GM21737 (cell line): ENCODE results near the gene TMEM179.
"Not testable (repeated sequence)": the region's sequence is repeated elsewhere in the genome, so short reads cannot be mapped to it uniquely, and the experiment has no call there.

Experiments used
- ATAC-seq: cut with Tn5 transposase; IDR thresholded peaks from one replicate; pipeline ENCODE4 v1.9.1; 2021; ENCODE audit warnings: mild to moderate bottlenecking, moderate library complexity; ENCODE audit not compliant: unreplicated experiment

TMEM179 gene

DNA sequence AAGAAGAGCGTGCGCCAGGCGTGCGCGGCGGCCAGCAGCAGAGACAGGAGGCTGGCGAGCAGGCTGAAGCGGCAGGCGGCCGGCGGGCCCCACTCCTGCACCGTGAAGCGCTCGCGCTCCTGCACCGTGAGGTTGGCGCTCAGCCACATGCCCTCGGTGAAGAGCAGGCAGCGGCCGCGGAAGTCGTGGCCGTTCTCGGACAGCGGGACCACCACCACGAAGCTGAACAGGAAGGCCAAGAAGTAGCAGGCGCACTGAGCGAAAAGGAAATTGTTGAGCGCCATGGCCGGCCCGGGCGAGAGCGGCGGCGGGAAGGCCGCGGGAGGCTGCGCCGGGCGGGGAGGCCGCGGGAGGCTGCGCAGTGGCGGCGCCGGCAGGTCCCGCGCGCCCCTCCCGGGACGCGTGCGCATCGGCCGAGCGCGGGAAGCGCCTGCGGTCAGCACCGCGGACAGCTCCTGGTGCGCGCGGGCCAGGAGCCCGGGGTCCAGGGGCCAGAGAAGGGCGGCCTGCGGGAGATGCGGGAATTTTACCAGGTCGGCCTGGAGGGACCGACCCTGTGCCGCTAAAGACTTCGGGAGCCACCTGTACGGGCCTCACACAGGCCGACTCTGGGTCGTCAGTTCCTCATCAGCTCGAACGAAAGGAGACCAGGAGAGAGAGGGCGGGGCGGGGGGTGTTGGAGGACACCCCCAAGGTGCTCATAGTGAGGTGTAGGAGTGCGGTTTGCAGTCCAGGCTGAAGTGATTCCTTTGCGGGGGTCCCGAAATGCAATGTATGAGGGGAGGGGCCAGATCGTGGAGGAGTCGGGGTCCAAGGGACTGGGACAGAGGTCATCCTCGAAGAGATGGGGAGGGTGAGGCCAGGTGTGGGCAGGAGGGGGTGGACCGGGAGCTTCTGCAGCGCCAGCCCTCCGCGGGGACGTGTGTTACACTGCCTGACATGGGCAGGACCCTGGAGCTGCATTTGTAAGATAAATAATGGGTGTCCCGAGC lies at the start of gene TMEM179:
TMEM179 (minus strand) TSS at position 315 of the 992 bp plus-strand sequence; CDS start at position 284, 31 bp downstream.
- no peak for ATAC-seq

DNA sequence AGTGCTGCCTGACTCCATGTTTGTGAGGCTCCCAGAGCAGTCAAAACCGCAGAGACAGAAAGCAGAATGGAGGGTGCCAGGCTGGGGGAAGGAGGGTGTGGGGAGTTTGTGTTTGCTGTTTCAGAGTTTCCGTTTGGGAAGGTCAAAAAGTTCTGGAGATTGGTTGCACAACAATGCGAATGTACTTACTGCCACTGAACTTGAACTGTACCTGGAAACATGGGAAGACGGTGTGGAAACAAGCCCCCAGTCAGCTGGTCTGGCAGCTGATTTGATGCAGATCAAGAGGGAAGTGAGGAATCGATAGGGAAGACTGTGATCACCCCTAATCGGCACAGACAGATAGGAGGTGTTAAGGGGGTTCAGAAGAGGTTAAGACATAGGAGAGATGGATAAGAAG lies 49.5 kb upstream of the TMEM179 start:
- ATAC-seq, result no peak

DNA sequence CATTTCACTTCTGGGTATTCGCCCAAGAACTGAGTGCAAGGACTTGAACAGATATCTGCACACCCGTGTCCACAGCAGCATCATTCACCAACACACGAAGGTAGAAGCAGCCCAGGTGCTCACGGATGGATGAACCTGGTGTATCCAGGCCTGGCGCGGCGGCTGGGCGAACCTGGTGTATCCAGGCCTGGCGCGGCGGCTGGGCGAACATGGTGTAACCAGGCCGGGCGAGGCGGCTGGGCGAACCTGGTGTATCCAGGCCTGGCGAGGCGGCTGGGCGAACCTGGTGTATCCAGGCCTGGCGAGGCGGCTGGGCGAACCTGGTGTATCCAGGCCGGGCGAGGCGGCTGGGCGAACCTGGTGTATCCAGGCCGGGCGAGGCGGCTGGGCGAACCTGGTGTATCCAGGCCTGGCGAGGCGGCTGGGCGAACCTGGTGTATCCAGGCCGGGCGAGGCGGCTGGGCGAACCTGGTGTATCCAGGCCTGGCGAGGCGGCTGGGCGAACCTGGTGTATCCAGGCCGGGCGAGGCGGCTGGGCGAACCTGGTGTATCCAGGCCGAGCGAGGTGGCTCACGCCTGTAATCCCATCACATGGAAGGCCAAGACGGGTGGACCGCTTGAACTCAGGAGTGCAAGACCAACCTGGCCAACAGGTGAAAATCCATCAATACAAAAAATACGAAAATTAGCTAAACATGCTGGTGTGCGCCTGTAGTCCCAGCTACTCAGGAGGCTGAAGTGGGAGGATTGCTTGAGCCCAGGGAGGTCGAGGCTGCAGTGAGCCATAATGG lies 48.8 kb upstream of the TMEM179 start:
- not testable (repeated sequence) for ATAC-seq

DNA sequence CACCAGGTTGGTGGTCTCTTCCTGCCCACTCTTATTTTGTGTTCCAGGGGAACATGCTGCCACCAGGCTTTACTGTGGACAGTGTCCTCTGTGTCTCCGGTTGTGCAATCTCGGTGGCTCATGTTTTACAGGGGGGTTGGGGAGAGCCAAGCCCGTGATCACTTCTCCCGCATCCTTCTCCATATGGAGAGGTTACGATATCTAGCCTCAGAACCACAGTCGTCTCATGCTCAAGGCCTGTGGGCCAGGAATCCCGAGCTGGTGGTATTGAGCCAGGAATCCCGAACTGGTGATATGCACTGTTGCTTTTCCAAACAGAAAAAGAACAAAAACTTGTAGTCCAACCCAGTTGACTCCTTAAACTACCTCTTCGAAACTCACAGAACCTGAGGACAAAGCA lies 47.8 kb upstream of the TMEM179 start:
- no peak for ATAC-seq

DNA sequence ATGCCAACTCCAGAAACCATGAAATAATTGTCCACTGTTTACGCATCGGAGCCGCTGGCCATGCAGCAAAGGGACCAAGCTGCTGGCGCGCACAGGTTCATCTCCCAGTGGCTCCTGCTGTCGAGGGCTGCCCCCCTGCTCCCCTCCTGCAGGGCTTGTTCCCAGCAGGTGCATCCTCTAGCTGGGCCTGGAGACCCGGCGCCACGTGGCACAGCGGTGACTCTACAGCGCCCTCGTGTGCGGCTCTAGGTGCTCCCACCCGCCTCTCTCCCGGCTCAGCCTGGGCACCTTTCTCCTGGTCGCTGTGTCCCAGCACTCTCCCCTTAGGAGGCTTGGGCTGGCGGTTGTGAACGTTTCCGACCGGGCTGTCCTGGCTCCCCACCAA lies 47.3 kb upstream of the TMEM179 start:
- ATAC-seq, result no peak

DNA sequence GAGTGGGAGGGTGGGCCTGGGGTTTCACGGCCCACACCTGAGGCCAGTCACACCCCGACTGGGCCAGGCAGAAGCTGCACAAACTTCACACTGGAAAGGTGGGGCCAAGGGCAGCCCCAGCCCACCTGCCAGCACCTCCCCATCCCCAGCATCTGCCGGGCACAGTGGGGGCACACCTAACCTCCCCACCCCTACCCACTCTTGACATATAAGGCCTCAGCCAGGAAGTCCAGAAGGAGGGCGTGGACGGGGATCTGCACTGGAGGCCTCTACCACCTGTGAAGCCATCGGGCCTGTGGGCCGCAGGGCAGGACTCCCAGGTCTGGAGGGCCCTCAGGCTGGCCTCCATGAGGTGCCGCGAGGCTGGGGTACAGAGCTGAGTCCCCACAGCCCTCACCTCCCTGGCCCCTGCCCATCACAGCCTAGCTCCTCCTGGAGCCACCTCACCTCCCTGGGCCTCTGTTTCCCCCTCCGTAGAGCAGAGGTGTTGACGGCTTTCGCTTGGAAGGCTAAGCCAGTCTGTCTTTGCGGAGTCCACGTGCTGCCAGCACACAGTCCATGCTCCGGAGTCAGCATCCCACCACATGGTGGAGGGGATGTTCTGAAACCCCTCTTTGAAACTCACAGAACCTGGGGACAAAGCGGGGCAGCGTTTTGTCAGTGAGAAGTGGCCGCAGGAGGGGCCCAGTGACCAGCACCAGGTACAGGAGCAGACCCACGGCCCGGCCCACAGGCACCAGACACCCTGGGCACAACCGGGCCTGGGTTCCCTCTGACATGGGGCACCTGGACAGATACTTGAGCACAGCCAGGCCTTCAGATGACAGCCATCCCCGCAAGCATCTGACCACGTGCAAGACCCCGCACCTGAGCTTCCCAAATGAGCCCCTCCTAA lies 46.7 kb upstream of the TMEM179 start:
- no peak for ATAC-seq

DNA sequence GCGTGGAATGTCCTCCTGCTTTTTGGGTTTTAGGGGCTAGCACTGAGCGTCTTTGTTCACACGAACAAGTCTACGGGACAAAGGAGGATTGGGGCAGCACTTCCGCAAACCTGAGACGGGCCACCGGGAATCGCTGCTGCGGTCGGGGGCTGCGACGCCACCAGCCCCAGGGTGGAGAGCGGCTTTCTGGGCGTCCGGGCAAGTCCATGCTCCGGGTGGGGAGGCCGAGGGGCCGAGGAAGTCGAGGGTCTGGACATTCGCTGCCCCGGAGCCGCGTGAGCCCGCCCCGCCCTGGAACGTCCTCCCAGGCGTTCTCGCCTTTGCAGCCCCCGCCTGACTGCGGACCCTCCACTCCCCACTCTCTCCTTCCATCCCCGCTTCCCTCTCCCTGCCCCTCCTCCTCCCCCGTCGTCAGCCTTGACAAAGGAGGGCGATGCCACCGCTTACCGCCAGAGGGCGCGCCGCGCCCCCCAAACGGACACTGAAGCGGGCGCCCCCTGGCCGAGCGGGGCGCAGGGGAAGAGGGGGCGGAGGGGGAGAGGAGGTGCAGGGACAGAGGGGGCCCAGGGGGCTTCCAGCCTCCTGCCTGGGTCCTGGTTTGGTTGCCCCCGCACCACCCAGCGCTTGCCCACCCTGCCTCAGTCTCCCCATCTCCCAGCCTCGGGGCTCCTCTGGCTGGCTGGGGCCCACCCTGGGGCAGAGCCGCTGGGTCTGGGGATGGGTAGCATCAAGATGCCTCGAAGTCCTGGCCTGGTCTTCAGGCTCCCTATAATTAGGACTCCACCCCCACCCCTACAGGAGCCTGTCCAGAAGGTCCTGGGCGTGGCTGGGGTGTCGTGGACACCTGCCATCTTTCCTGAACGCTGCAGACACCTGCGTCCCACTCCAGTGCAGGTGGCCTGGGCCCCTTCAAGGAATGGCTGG lies 45.7 kb upstream of the TMEM179 start:
- ATAC-seq, result peak; percentile 51

DNA sequence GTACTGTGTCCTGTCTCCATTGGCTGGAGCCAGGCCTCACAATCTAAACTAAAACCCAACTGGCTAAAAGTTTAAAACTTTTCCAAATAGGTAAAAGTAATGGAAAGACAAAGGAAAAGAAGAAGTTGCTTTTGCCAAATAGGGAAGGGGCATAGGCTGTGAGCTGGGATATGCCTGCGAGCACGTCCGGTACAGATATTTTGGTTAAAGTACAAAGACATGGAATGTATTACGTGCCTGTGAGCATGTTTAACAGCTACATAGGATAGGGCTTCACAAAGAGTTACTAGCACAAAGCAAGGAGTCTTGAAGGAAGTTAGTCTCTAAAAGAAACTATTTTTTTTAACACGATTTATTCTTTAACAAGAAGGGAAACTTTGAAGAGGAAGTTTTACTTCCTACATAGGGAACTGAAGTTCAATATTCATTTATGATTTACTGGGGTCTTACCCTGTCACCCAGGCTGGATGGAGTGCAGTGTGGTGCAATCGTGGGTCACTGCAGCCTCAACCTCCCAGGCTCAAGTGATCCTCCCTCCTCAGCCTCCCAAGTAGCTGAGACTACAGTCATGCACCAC lies 43.0 kb upstream of the TMEM179 start:
- ATAC-seq, result no peak

DNA sequence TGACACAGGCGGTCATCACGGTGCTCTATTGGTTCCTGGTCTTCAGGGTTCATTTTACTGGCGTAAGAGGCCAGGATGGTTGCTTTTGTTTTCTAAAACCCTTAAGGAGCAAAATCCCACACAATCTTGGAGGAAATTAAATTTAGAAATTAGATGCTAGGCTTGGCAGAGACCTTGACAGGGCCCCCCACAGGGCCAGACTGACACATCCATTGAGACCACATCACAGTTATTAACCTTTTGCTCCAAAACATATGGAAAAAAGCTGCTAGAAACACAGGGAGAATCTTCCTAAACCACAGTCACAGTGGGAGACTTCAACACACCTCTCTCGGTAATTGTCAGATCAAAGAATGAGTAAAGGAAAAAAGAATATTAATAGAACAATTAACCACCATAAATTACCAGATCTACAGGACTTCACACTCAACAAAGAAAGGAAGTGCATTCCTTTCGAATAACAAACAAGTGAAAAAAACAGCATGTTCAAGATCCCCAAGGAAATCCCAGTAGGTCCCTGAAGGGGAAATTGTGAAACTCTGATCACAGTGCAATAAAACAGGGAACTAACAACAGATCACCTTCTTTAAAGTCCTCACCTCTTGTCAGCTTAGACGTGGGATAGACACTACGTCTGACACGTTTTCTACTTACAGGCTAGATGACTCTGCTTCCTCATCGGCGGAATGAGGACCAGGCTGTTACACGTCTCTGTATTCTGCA lies 40.2 kb upstream of the TMEM179 start:
- no peak for ATAC-seq

DNA sequence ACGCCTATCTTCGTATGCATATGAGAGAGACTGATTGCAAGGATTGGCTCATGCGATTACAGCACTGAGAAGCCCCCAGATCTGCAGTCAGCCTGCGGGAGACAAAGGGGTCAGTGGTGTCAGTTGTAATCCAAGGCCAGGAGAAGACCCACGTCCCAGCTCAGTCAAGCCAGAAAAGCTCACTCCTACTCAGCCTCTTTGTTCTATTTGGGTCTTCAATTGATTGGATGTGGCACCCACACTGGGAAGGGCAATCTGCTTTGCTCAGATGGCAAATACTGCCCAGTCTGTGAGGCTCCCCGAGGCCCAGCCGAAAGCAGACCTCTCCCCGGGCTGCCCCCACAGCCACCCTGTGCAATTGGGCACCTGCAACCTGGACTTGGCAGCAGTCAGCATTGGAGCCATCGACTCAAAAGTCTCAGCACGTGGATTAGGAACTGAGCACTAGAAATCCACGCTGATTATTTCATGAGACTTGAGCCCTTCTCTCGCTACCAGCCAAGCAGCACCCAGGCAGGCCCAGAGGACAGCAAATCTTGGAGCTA lies 39.6 kb upstream of the TMEM179 start:
- ATAC-seq, result no peak

DNA sequence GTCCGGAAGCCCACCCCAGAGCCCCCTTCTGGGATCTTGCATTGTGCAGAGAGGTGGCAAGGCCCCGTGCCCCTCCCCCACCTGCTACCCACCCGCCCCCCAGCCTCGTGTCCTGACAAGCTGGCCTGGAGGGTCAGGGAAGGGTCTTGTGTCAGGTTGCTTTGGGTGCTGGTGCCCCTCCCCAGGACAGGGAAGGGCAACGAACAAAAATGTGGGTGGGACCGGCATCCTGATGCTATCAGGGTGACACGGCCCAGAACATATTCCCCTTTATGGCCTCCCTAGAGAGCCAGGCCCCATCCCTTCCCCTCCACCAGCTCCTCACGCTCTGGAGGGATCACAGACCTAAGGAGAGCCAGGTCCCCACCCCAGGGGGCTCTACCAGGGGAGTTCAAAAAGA lies 38.7 kb upstream of the TMEM179 start:
- no peak for ATAC-seq

DNA sequence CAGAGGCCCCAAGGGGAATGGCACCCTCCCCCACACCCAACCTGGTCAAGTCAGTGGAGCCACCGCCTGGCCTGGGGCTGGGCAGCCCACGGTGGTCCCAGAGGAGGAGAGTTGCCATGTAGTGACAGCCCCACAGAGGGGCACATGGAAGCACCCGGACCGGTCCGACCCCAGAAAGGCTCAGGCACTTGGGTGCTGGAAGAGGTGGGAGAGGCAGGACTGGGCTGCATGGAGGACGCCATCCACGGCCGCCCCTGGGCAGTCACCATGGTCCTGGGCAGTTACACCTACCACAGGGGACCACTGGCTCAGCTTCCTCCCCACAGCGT lies 37.9 kb upstream of the TMEM179 start:
- no peak for ATAC-seq

DNA sequence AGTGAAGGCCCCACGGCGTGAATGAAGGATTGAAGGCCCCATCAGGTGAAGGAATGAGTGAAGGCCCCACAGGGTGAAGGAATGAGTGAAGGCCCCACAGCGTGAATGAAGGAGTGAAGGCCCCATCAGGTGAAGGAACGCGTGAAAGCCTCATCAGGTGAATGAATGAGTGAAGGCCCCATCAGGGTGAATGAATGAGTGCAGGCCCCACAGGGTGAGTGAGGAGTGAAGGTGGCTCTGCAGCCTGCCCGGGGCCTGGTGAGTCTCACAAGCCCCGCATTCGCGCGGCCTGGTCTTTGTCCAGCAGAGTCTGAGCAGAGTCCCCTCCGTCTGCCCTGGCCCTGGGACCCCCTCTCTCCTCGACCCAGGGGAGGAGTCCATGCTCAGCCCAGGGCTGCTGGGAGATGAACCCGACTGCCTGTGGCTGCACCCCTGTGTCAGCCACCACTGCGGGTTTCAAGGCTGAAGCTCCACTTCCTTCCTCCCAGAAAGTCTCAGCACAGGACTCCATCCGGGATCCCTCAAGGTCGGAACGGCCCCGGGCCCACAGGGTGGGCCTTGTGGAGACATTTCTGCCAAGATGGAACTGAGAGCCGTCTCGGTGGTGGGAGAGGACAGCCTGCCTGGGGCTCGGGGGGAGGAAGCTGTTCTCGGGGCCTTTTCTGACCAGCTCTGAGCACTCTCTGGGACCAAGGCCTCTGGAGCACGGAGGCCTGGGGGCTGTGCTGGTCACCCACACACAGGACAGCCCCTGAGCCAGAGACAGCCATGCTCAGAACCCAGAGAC lies 37.4 kb upstream of the TMEM179 start:
- no peak for ATAC-seq

DNA sequence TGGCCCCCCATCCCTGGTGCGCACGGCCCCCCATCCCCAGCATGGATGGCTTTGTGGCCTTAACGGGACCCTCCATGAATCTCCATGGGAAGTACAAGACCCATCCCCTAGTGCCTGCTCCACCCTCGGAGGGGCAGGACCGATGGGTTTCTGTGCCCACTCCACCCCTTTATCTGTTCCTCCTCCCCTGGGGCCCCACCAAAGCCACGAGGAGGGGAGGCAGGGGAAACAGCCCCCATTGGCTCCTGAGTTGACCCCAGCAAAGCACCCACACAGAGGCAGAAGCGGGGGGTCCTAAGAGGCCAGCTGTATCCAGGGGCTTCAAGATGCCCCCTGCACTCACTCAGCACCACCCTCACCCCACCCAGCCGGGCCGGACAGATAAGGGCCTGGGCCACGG lies 36.1 kb upstream of the TMEM179 start:
- no peak for ATAC-seq

DNA sequence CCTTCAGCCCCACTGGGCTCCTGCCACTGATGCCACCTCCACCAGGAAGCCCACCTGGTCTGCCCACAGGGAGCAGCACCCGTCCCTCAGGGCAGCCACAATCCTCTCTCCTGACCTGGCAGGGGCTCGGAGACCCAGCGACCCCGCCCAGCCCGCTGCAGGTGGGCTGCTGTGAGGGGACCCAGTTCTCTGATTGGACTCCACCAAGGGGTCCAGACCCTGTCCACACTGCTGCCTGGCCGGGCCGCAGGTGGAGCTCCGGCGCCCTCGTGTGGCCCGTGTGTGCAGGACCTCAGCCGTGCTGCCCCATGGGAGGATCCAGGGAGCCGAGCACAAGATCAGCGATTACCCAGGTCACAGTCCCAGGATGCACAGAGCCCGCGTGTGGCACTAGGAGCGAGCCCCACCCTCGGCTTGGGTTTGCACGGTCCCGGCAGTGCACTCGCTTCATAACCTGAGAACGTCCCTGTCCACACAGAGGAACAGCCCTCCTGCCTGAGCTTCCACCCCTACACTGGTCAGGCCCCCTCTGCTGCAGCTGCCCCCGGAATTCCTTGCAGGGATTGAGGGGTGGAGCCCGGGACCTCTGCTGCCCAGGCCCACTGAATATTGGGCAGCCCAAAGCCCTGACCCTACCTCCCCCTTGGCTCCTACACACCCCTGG lies 35.4 kb upstream of the TMEM179 start:
- ATAC-seq, result no peak

DNA sequence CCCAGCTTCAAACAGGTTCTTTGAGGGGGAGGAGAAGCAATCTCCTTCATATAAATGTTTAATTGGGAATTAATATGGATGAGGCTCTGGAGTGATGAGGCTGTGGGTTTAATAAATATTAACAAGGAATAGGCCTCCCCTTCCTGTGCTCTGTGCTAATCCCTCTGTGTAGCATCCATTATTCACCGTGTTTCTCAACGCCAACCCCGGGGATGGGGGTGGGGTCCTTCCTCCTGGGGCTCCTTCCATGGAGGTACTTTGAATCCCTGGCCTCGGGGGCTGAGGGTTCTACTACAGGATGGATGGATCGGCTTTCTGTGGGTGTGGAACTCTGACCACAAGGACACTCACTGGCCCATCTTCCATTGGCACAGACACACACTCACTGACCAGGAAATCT lies 34.9 kb upstream of the TMEM179 start:
- no peak for ATAC-seq

DNA sequence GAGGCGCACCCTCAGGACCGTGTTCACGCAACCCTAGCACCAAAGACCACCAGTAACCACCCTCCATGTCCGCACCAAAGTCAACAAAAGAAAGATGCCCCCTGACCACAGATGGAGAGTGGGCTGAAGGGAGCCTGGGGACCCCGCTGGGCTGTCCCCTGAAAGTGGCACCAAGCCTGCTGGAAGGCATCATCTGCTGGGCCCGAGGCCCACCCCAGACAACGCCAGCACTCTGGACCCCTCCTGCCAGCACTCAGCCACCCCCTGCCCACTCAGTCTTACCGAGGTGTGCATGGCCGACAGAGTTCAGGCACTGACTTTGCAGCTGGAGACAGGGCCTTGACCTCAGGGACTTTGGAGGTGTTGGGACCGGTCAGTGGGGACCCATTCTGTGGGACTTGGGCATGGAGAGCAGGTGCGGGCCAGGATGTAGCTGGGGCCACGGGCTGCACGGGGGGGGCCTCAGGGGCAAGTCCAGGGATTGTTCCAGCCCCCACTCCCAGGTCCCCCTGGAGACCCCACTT lies 34.4 kb upstream of the TMEM179 start:
- no peak for ATAC-seq
